GM19099 (cell line): Measurements from ENCODE around the gene TAF4.

ENCODE experiments used
- POLR2A ChIP-seq: IDR thresholded peaks from 3 replicates; pipeline ENCODE4 v1.6.1; 2011; ENCODE audit warnings: low read depth; ENCODE audit not compliant: insufficient read length; ENCODE audit errors: extremely low read depth

TAF4 gene

GRCh38 chr20:62065674-62066338 is at the start of gene TAF4:
Gene TAF4 (minus strand): TSS chr20:62065881. CDS start chr20:62065810, 71 bp downstream.
- TF ChIP-seq POLR2A: peak; percentile 99

GRCh38 chr20:62114894-62115293 is 49.2 kb upstream of the TAF4 start:
- no peak for TF ChIP-seq POLR2A

GRCh38 chr20:62112368-62112767 is 46.7 kb upstream of the TAF4 start:
- no peak for TF ChIP-seq POLR2A

GRCh38 chr20:62111148-62111547 is 45.5 kb upstream of the TAF4 start:
- no peak for TF ChIP-seq POLR2A

- TF ChIP-seq POLR2A: no peak
Observed at GRCh38 chr20:62105592-62105991, 39.9 kb upstream of the TAF4 start.

GRCh38 chr20:62104791-62105345 is 39.2 kb upstream of the TAF4 start:
- TF ChIP-seq POLR2A: no peak

GRCh38 chr20:62104234-62104789 is 38.6 kb upstream of the TAF4 start:
- no peak for TF ChIP-seq POLR2A

- no peak for TF ChIP-seq POLR2A
Observed at GRCh38 chr20:62103508-62104233, 38.0 kb upstream of the TAF4 start.

- TF ChIP-seq POLR2A: no peak
Observed at GRCh38 chr20:62101078-62101477, 35.4 kb upstream of the TAF4 start.

GRCh38 chr20:62097881-62098407 is 32.3 kb upstream of the TAF4 start:
- no peak for TF ChIP-seq POLR2A

GRCh38 chr20:62096421-62097380 is 31.0 kb upstream of the TAF4 start:
- TF ChIP-seq POLR2A: no peak

- no peak for TF ChIP-seq POLR2A
Observed at GRCh38 chr20:62089393-62089792, 23.7 kb upstream of the TAF4 start.

- no peak for TF ChIP-seq POLR2A
Observed at GRCh38 chr20:62088258-62089127, 22.8 kb upstream of the TAF4 start.
